ENCODE measurements around the gene HCFC1.

Gene HCFC1

DNA sequence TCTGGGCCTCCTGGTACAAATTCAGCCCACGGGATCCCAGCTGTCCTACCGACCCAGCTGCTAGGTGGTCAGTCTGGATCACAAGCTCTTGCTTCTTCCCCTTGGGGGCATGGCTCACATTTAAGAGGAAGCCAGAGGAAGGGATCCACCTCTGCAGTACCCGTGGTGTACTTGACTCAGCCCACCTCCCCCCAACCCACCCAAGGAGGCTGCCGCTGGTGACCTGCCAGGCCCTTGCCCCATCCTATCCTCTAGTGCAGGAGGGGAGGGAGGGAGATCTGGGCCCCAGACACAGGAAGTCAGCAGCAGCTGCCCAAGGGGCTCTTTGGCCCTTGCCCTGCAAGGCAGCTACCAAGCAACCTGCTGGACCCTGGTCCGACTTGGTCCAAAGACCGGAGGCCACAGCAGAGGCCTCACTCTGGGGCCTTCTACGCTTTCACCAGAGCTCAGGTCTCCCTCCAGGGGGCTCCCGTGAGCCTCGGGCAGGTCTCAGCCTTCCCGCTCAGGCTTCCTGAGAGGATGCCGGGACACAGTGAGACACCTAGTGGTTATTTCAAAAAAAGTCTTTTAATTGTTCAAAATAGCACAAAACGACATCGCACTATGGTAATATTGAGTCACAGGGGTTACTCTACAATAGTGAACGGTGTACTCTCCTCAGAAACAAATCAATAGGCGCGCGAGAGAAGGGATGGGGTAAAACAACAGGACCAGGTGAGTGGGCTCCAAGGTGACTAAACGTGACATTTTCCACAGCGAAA lies 24.4 kb downstream of the HCFC1 start:
- peaks cover 5% of the 10 kb centered on the region; the same call in 1 of the 2 replicates for H3F3A ChIP-seq (ENCODE audit: control insufficient read depth, insufficient read depth)
- peaks cover 11% of the 10 kb centered on the region for H3K4me1 ChIP-seq (ENCODE audit: control insufficient read depth, low read length)
- TF ChIP-seq, protein P1, sequence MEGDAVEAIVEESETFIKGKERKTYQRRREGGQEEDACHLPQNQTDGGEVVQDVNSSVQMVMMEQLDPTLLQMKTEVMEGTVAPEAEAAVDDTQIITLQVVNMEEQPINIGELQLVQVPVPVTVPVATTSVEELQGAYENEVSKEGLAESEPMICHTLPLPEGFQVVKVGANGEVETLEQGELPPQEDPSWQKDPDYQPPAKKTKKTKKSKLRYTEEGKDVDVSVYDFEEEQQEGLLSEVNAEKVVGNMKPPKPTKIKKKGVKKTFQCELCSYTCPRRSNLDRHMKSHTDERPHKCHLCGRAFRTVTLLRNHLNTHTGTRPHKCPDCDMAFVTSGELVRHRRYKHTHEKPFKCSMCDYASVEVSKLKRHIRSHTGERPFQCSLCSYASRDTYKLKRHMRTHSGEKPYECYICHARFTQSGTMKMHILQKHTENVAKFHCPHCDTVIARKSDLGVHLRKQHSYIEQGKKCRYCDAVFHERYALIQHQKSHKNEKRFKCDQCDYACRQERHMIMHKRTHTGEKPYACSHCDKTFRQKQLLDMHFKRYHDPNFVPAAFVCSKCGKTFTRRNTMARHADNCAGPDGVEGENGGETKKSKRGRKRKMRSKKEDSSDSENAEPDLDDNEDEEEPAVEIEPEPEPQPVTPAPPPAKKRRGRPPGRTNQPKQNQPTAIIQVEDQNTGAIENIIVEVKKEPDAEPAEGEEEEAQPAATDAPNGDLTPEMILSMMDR (IDR thresholded peaks at IDR 0.05; ENCODE audit: low read depth, low read length, poor library complexity, severe bottlenecking) = peak; percentile 80
- no peak for TF ChIP-seq EZH2phosphoT487 (IDR thresholded peaks at IDR 0.05; ENCODE audit: borderline replicate concordance, low read length)
- H3K36me3 ChIP-seq (ENCODE audit: control insufficient read depth, low read length) = peaks cover 43% of the 10 kb centered on the region
- H3K27me3 ChIP-seq (ENCODE audit: control insufficient read depth, low read length) = no peaks in the 10 kb centered on the region
- H3K4me3 ChIP-seq (ENCODE audit: low read length) = no peak overlapping the region
- no peaks in the 10 kb centered on the region; the same call in 1 of the 2 replicates for H4K20me1 ChIP-seq (ENCODE audit: control insufficient read depth, insufficient read depth, low read depth, low read length)
- no peaks in the 10 kb centered on the region for H3K79me2 ChIP-seq (ENCODE audit: control insufficient read depth, low read length)
- no peak overlapping the region for H3K27ac ChIP-seq (ENCODE audit: low read depth, low read length)
- H3K9me2 ChIP-seq (replicated peaks; ENCODE audit: control insufficient read depth, low read length) = no peaks in the 10 kb centered on the region
- H3K4me2 ChIP-seq (ENCODE audit: low read length) = no peak overlapping the region
- no peaks in the 10 kb centered on the region for H3K9me3 ChIP-seq (ENCODE audit: control insufficient read depth, insufficient read depth, low read length)

DNA sequence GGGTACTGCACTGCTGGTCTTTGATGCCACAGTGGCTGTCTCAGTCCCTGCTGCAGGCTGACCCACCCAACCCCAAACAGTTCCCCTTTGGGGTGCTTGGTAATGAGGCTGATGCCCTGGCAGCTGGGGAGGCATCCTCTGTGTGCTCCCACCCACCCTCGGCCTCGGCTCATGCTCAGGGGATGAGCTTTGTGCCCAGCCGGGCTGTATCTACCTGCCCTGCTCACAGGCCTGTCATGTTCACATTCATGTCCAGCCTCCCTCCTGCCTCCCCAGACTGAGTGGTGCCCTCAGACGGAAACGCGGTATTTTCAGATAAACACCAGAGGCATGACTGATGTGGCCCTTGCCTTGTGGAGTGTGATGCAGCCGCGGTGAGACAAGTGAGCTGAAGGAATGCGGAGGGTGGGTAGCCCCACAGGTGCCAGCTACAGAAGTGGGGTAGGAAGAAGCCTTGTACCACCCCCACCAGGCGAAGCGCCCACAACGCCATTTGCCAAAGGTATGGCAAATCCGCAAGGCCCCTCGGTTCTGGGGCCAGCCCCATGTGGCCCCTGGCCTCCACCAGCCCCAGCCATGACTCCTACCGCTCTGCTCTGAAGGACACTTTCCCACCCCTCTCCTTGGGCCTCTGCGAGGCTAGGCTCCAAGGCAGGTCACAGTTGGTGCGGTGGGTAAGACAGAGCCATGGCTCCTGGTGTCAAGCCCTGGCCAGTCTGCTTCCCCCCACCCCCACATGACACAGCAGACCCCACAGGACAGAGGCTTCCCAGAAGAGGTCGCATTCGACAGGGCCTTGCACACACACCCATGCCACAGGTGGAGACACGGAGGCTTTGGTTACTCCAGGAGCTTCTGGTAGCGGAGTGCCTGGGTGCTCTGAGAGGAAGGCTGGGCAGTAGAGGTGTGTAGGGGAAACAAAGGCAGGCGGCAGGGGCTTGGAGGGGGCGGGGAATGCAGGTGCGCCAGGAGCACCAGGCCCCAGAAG lies 25.4 kb downstream of the HCFC1 start:
- peaks cover 5% of the 10 kb centered on the region; the same call in 1 of the 2 replicates for H3F3A ChIP-seq (ENCODE audit: control insufficient read depth, insufficient read depth)
- H3K4me2 ChIP-seq (ENCODE audit: low read length) = no peak overlapping the region
- H3K4me3 ChIP-seq (ENCODE audit: low read length) = no peak overlapping the region
- H3K27me3 ChIP-seq (ENCODE audit: control insufficient read depth, low read length) = no peaks in the 10 kb centered on the region
- no peaks in the 10 kb centered on the region for H3K79me2 ChIP-seq (ENCODE audit: control insufficient read depth, low read length)
- H3K9me2 ChIP-seq (replicated peaks; ENCODE audit: control insufficient read depth, low read length) = no peaks in the 10 kb centered on the region
- no peaks in the 10 kb centered on the region for H3K9me3 ChIP-seq (ENCODE audit: control insufficient read depth, insufficient read depth, low read length)
- TF ChIP-seq, protein P1 (IDR thresholded peaks at IDR 0.05; ENCODE audit: low read depth, low read length, poor library complexity, severe bottlenecking) = no peak
- no peak for TF ChIP-seq EZH2phosphoT487 (IDR thresholded peaks at IDR 0.05; ENCODE audit: borderline replicate concordance, low read length)
- no peak overlapping the region for H3K27ac ChIP-seq (ENCODE audit: low read depth, low read length)
- H3K36me3 ChIP-seq (ENCODE audit: control insufficient read depth, low read length) = peaks cover 33% of the 10 kb centered on the region
- no peaks in the 10 kb centered on the region; the same call in 1 of the 2 replicates for H4K20me1 ChIP-seq (ENCODE audit: control insufficient read depth, insufficient read depth, low read depth, low read length)
- H3K4me1 ChIP-seq (ENCODE audit: control insufficient read depth, low read length) = peaks cover 11% of the 10 kb centered on the region

DNA sequence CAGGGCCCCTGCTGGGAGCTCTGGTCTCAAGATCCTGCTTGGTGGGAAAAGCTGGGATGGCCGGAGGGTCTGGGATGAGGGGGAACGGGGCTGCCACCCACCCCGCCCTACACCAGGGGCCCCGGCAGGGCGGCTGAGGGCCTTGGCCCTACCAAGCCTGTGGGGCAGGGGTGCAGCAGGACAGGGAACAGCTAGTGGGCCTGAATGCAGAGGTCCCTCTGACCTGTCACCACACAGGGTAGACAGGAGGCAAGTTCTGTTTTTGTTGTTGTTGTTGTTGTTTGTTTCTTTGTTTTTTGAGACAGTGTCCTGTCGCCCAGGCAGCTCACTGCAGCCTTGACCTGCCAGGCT lies 26.8 kb downstream of the HCFC1 start:
- no peak for TF ChIP-seq EZH2phosphoT487 (IDR thresholded peaks at IDR 0.05; ENCODE audit: borderline replicate concordance, low read length)
- TF ChIP-seq, protein P1 (IDR thresholded peaks at IDR 0.05; ENCODE audit: low read depth, low read length, poor library complexity, severe bottlenecking) = no peak
- Histone ChIP-seq H3K79me2 (ENCODE audit: control insufficient read depth, low read length) (no peaks in the 10 kb centered on the region), H3K36me3 (ENCODE audit: control insufficient read depth, low read length) (peaks cover 18% of the 10 kb centered on the region), H4K20me1 (ENCODE audit: control insufficient read depth, insufficient read depth, low read depth, low read length) (no peaks in the 10 kb centered on the region; the same call in 1 of the 2 replicates), H3K9me3 (ENCODE audit: control insufficient read depth, insufficient read depth, low read length) (no peaks in the 10 kb centered on the region), H3K4me2 (ENCODE audit: low read length) (peak overlapping the region; percentile 58), H3K4me3 (ENCODE audit: low read length) (peak overlapping the region; percentile 43), H3K9me2 (replicated peaks; ENCODE audit: control insufficient read depth, low read length) (no peaks in the 10 kb centered on the region), H3K27me3 (ENCODE audit: control insufficient read depth, low read length) (no peaks in the 10 kb centered on the region), H3K4me1 (ENCODE audit: control insufficient read depth, low read length) (peaks cover 11% of the 10 kb centered on the region), H3K27ac (ENCODE audit: low read depth, low read length) (no peak overlapping the region), H3F3A (ENCODE audit: control insufficient read depth, insufficient read depth) (peaks cover 5% of the 10 kb centered on the region; the same call in 1 of the 2 replicates)
